Stimulated activated CD4-positive, alpha-beta T cell treated with anti-CD3 and anti-CD28 coated beads, Interleukin-2, amount 100 ng/mL, for 24 hours (primary cell): ENCODE data around the gene RPS29.

Experiments used
- DNase-seq, 2 donors: peaks; one replicate each; pipeline ENCODE4 v3.0.0-alpha.2; 2020

Gene RPS29

GRCh38 chr14:49549446-49549845 lies 36.7 kb downstream of the RPS29 start:
- no peak for DNase-seq

- DNase-seq, result no peak
Observed at GRCh38 chr14:49546766-49547165, 39.4 kb downstream of the RPS29 start.

GRCh38 chr14:49545716-49546115 lies 40.5 kb downstream of the RPS29 start:
- no peak for DNase-seq

GRCh38 chr14:49545071-49545470 lies 41.1 kb downstream of the RPS29 start:
- no peak for DNase-seq

GRCh38 chr14:49541049-49541448 lies 45.1 kb downstream of the RPS29 start:
- no peak for DNase-seq

GRCh38 chr14:49538852-49539251 lies 47.3 kb downstream of the RPS29 start:
- DNase-seq, result no peak
